HepG2 (cell line): ENCODE results near the gene MBLAC1. TPM values are rescaled to one million over a fixed set of nuclear protein-coding genes. Genes with fewer than 3 reads are reported as not detected.
A peak's percentile ranks its signal among the peaks of the same experiment; 100 is the strongest.

Experiments
- ATAC-seq: fragments of 200-7000 bp; cut with Tn5 transposase; 3 replicates; pipeline ENCODE4 v1.9.1; 2020; ENCODE audit warnings: mild to moderate bottlenecking, moderate library complexity
- BruUV-seq: library from RNA; stranded (reverse); fragments of 400-500 nt; replicated peaks from 2 replicates; lab custom pipeline; 2021; lab: Mats Ljungman, UMichigan
- CTCF ChIA-PET: fragments of 300-600 bp; formaldehyde crosslinking; extraction: SDS; loops from one replicate; lab custom pipeline; 2021; ENCODE audit warnings: low total read pairs, inconsistent platforms, low intra/inter-chr PET ratio; lab: Yijun Ruan, JAX
- POLR2A ChIA-PET: fragments of 350-600 bp; sonication (Branson Sonifier 250); formaldehyde crosslinking; loops from one replicate; lab custom pipeline; 2020; ENCODE audit warnings: antibody characterized with exemption, inconsistent platforms; lab: Yijun Ruan, JAX
- DNase-seq: peaks from one replicate; pipeline ENCODE4 v3.0.0-alpha.2; 2015; ENCODE audit warnings: low spot score
- FAIRE-seq: peaks from 3 replicates; lab custom pipeline; 2011; peaks lifted over from hg19 to GRCh38; lab: Jason Lieb, UNC
- H2AFZ ChIP-seq: one replicate; pipeline ENCODE4 v1.6.1; 2011; ENCODE audit warnings: low read length, inconsistent platforms
- H3K27ac ChIP-seq: fragments of 300-600 bp; 3 replicates; pipeline ENCODE4 v1.8.0; 2011; ENCODE audit warnings: mixed run types, mild to moderate bottlenecking, mixed read lengths, low read length, inconsistent platforms; ENCODE audit not compliant: insufficient read depth; ENCODE audit errors: extremely low read length
- H3K27me3 ChIP-seq, 2 experiments: fragments of 200-600 bp in 1 of 2; 2 replicates in 1 of 2; 3 replicates in 1 of 2; pipeline versions ENCODE4 v1.6.0 to v1.8.0; 2011; ENCODE audit warnings: low read length in 2 of 2, mild to moderate bottlenecking in 2 of 2, moderate library complexity in 2 of 2, inconsistent platforms in 1 of 2; ENCODE audit not compliant: insufficient read depth in 2 of 2, control insufficient read depth in 1 of 2
- H3K36me3 ChIP-seq, 2 experiments: fragments of 200-600 bp in 1 of 2; replicated peaks in 1 of 2; 2 replicates in 1 of 2; 3 replicates in 1 of 2; pipeline versions ENCODE4 v1.5.1 to v1.8.0; 2011; ENCODE audit warnings: low read length in 2 of 2, inconsistent platforms in 1 of 2; ENCODE audit not compliant: insufficient read depth in 2 of 2, control insufficient read depth in 1 of 2
- H3K4me1 ChIP-seq: 2 replicates; pipeline ENCODE4 v1.5.1; 2012; ENCODE audit warnings: low read length, inconsistent platforms; ENCODE audit not compliant: insufficient read depth
- H3K4me2 ChIP-seq: 2 replicates; pipeline ENCODE4 v1.6.0; 2011; ENCODE audit warnings: low read depth, low read length, inconsistent platforms
- H3K4me3 ChIP-seq, 3 experiments: fragments of 200-600 bp in 1 of 3; sonication (generic), shearing (Covaris generic) in 1 of 3; replicated peaks in 1 of 3; 2 replicates each; pipeline ENCODE4 v1.5.1; 2011 to 2016; ENCODE audit warnings: low read length in 3 of 3, inconsistent platforms in 2 of 3, low read depth in 2 of 3, mild to moderate bottlenecking in 2 of 3, control low read depth in 1 of 3, mixed read lengths in 1 of 3; ENCODE audit not compliant: insufficient read depth in 1 of 3
- H3K79me2 ChIP-seq: one replicate; pipeline ENCODE4 v1.6.1; 2011; ENCODE audit warnings: low read length, inconsistent platforms; ENCODE audit not compliant: insufficient read depth
- H3K9ac ChIP-seq: 2 replicates; pipeline ENCODE4 v1.6.0; 2011; ENCODE audit warnings: mild to moderate bottlenecking, low read depth, low read length, inconsistent platforms; ENCODE audit not compliant: insufficient read depth
- H3K9me3 ChIP-seq: 2 replicates; pipeline ENCODE4 v1.5.1; 2012; ENCODE audit warnings: mild to moderate bottlenecking, low read length
- H4K20me1 ChIP-seq: 2 replicates; pipeline ENCODE4 v1.6.0; 2011; ENCODE audit warnings: inconsistent platforms, mild to moderate bottlenecking, low read length, moderate library complexity; ENCODE audit not compliant: insufficient read depth
- AGO2 ChIP-seq: fragments of 200-400 bp; formaldehyde crosslinking; optimal IDR thresholded peaks from 2 replicates; pipeline ENCODE3; 2017; ENCODE audit warnings: mild to moderate bottlenecking, low read depth, low read length, moderate library complexity
- ATF6 ChIP-seq: sonication (generic); formaldehyde crosslinking; conservative IDR thresholded peaks from 2 replicates; pipeline ENCODE4 v1.4.0; 2020; ENCODE audit warnings: missing genetic modification reagents
- BORCS8-MEF2B ChIP-seq: sonication (generic); formaldehyde crosslinking; IDR thresholded peaks from 2 replicates; pipeline ENCODE4 v1.8.0; 2022; ENCODE audit warnings: mild to moderate bottlenecking, missing genetic modification reagents
- HNRNPK ChIP-seq: fragments of 200-400 bp; formaldehyde crosslinking; IDR thresholded peaks from 2 replicates; pipeline ENCODE4 v1.6.1; 2018; ENCODE audit warnings: low read length, low read depth, moderate library complexity, mild to moderate bottlenecking; ENCODE audit not compliant: poor library complexity, severe bottlenecking
- MEIS2 ChIP-seq: sonication (generic); formaldehyde crosslinking; IDR thresholded peaks from 2 replicates; pipeline ENCODE4 v1.9.0; 2021; ENCODE audit warnings: mild to moderate bottlenecking, missing genetic modification reagents
- NFKBIZ ChIP-seq: IDR thresholded peaks from 2 replicates; pipeline ENCODE4 v1.6.1; 2018; ENCODE audit warnings: missing genetic modification reagents, missing compliant biosample characterization
- RBFOX2 ChIP-seq: fragments of 200-400 bp; formaldehyde crosslinking; IDR thresholded peaks from 2 replicates; pipeline ENCODE4 v1.6.1; 2017; ENCODE audit warnings: low read depth, mild to moderate bottlenecking, low read length
- RBM22 ChIP-seq: fragments of 200-400 bp; formaldehyde crosslinking; optimal IDR thresholded peaks from 2 replicates; pipeline ENCODE3; 2017; ENCODE audit warnings: mild to moderate bottlenecking, low read length, moderate library complexity
- SATB2 ChIP-seq: sonication (generic); formaldehyde crosslinking; IDR thresholded peaks from 2 replicates; pipeline ENCODE4 v1.5.0; 2020; ENCODE audit warnings: missing genetic modification reagents
- ZBTB43 ChIP-seq: sonication (generic); formaldehyde crosslinking; conservative IDR thresholded peaks from 2 replicates; pipeline ENCODE4 v1.4.0; 2020; ENCODE audit warnings: missing genetic modification reagents
- ZC3H13 ChIP-seq: sonication (generic); formaldehyde crosslinking; IDR thresholded peaks from 2 replicates; pipeline ENCODE4 v1.8.1; 2023; ENCODE audit warnings: mild to moderate bottlenecking, missing genetic modification reagents, moderate library complexity
- ZNF207 ChIP-seq: fragments of 450-650 bp; IDR thresholded peaks from 2 replicates; pipeline ENCODE4 v1.6.1; 2016; ENCODE audit warnings: antibody characterized with exemption, borderline replicate concordance
- ZNF30 ChIP-seq: sonication (generic); formaldehyde crosslinking; IDR thresholded peaks from 2 replicates; pipeline ENCODE4 v1.5.0; 2020; ENCODE audit warnings: mild to moderate bottlenecking, missing genetic modification reagents
- ZNF350 ChIP-seq: sonication (generic); formaldehyde crosslinking; IDR thresholded peaks from 2 replicates; pipeline ENCODE4 v1.4.0; 2020; ENCODE audit warnings: mild to moderate bottlenecking, low read depth, missing genetic modification reagents, borderline replicate concordance
- ZNF589 ChIP-seq: sonication (generic); formaldehyde crosslinking; conservative IDR thresholded peaks from 2 replicates; pipeline ENCODE4 v1.8.0; 2022; ENCODE audit warnings: mild to moderate bottlenecking, moderate library complexity, missing genetic modification reagents
- ZSCAN9 ChIP-seq: IDR thresholded peaks from 2 replicates; pipeline ENCODE4 v1.6.1; 2016; ENCODE audit warnings: borderline replicate concordance
- WGBS: methylation state at CpG from one replicate; pipeline ENCODE4 v1.1.6; 2017; ENCODE audit warnings: low lambda C conversion rate; 5-methylcytosine and 5-hydroxymethylcytosine counted together
- in situ Hi-C: cut with HindIII; loops from 2 replicates; pipeline ENCODE4 v1.10.0; 2017; ENCODE audit warnings: low pct_unique_long_range_greater_than_20kb; ENCODE audit not compliant: extremely low pct_ligation_motif_present
- intact Hi-C: fragments of 100-400 bp; cut with micrococcal nuclease; formaldehyde crosslinking; loops from one replicate; pipeline ENCODE4 v1.10.0; 2022; ENCODE audit not compliant: unreplicated experiment
- polyA plus RNA-seq, 8 experiments: library from polyadenylated mRNA; depleted of rRNA in 3 of 8; stranded (reverse) in 7 of 8; unstranded in 1 of 8; fragments of >200 nt; fragmentation: Illumina TruSeq in 4 of 8; extraction: Trizol in 4 of 8; gene quantifications; 2 replicates each; pipeline versions ENCODE4 v1.2.1 to v1.2.3, GENCODE V29; 2011 to 2016; ENCODE audit warnings: low read depth in 4 of 8, missing spikeins in 1 of 8, mixed read lengths in 1 of 8; ENCODE audit not compliant: insufficient read depth in 1 of 8
- total RNA-seq, 5 experiments: library from RNA; depleted of rRNA; stranded (reverse); fragments of >200 nt; fragmentation: Illumina TruSeq; extraction: Trizol; gene quantifications; 2 replicates each; pipeline ENCODE4 v1.2.3, GENCODE V29; 2016; ENCODE audit warnings: low read depth in 1 of 5

The MBLAC1 gene
- total and polyA plus RNA-seq, 2 of the 13 experiments (the other 11 are each of a cell fraction or from before 2014, with no cell fraction given): 0.79 to 2.1 TPM

GRCh38 chr7:100095289-100095688 is 31.5 kb upstream of the MBLAC1 start:
- Histone ChIP-seq H3K9me3 (no peaks in the 10 kb centered on the region), H4K20me1 (no peaks in the 10 kb centered on the region; the same call in 1 of the 2 replicates), H3K4me2 (no peak overlapping the region), H3K27me3 (no peaks in the 10 kb centered on the region), H2AFZ (no peak overlapping the region), H3K27ac (no peak overlapping the region), H3K4me3 (no peak overlapping the region), H3K36me3 (peaks cover 59 to 92% of the 10 kb centered on the region in 2 experiments), H3K4me1 (peaks cover 32% of the 10 kb centered on the region), H3K9ac (no peak overlapping the region), H3K79me2 (peaks cover 20% of the 10 kb centered on the region)
- BruUV-seq: no TSS peak
- DNase-seq: no peak
- intact Hi-C loops (no loop called here), in situ Hi-C loops (no loop called here)
- ChIA-PET POLR2A (no interaction called here), CTCF (no interaction called here)
- WGBS: 92% methylated on average over 8 of the region's 9 CpGs
- TF ChIP-seq ZC3H13 (CRISPR knock-in tag) (0 out of 2 replicates have a peak, but pooled peaks have one; percentile 21), RBM22 (peak; percentile 71), ZSCAN9 (no peak)
- no peak for FAIRE-seq
- ATAC-seq: no peak

GRCh38 chr7:100095704-100096103 is 31.1 kb upstream of the MBLAC1 start:
- ChIA-PET CTCF (no interaction called here), POLR2A (no interaction called here)
- H3K36me3 ChIP-seq: peaks cover 59 to 88% of the 10 kb centered on the region in 2 experiments
- intact Hi-C loops (no loop called here), in situ Hi-C loops (no loop called here)
- no peaks in the 10 kb centered on the region for H3K9me3 ChIP-seq
- DNase-seq: no peak
- H3K4me2 ChIP-seq: no peak overlapping the region
- no TSS peak for BruUV-seq
- no peaks in the 10 kb centered on the region for H3K27me3 ChIP-seq
- TF ChIP-seq BORCS8-MEF2B (CRISPR knock-in tag): no peak
- no peak for TF ChIP-seq ZNF350 (CRISPR knock-in tag)
- no peak for TF ChIP-seq SATB2 (CRISPR knock-in tag)
- TF ChIP-seq ZBTB43 (CRISPR knock-in tag): no peak
- no peak for TF ChIP-seq ZNF589 (CRISPR knock-in tag)
- TF ChIP-seq RBFOX2: peak; percentile 63
- TF ChIP-seq ZNF30 (CRISPR knock-in tag): no peak
- no peak for TF ChIP-seq HNRNPK
- no peak for TF ChIP-seq MEIS2
- no peak for TF ChIP-seq NFKBIZ (CRISPR knock-in tag)
- TF ChIP-seq ATF6: no peak
- no peak for TF ChIP-seq ZNF207
- peak; percentile 79 for TF ChIP-seq AGO2
- no peak overlapping the region for H2AFZ ChIP-seq
- H3K4me3 ChIP-seq: no peak overlapping the region
- H3K27ac ChIP-seq: no peak overlapping the region
- no peak overlapping the region for H3K9ac ChIP-seq
- WGBS: 97% methylated on average over 15 of the region's 17 CpGs
- no peak for ATAC-seq
- no peaks in the 10 kb centered on the region; the same call in 1 of the 2 replicates for H4K20me1 ChIP-seq
- peaks cover 28% of the 10 kb centered on the region for H3K4me1 ChIP-seq
- peaks cover 20% of the 10 kb centered on the region for H3K79me2 ChIP-seq
- no peak for FAIRE-seq
